Measurements from ENCODE around the gene ACOT13.

DNA sequence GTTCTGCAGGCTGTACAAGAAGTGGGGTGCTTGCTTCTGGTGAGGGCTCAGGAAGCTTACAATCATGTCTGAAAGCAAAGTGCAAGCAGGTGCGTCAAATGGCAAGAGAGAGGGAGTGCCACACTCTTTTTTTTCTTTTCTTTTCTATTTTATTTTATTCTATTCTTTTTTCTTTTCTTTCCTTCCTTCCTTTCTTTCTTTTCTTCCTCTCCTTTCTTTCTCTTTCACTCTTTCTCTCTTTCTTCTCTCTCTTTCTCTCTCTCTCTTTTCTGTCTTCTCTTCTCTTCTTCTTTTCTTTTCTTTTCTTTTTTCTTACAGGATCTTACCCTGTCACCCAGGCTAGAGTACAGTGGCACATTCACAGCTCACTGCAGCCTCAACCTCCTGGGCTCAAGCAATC, 19.5 kb downstream of the ACOT13 start:
- no peak for TF ChIP-seq CTCF (IDR thresholded peaks at IDR 0.05)
- TF ChIP-seq POLR2A (IDR thresholded peaks at IDR 0.05), result no peak
- no peak for TF ChIP-seq POLR2AphosphoS5 (IDR thresholded peaks at IDR 0.05)
